ENCODE data around the gene CACNA2D1.
A peak's percentile ranks its signal among the peaks of the same experiment; 100 is the strongest.

The CACNA2D1 gene

GRCh38 chr7:82430500-82431465, 12.8 kb downstream of the CACNA2D1 start:
- DNase-seq (ENCODE audit: extremely low spot score), result no peak
- CTCF ChIA-PET, result no interaction called here
- no peak for TF ChIP-seq FOXM1 (IDR thresholded peaks at IDR 0.05; ENCODE audit: borderline replicate concordance)
- TF ChIP-seq L3MBTL2 (conservative IDR thresholded peaks at IDR 0.05), result no peak
- TF ChIP-seq PKNOX1 (IDR thresholded peaks at IDR 0.05), result no peak
- no peak for TF ChIP-seq TARDBP (IDR thresholded peaks at IDR 0.05)
- no peak for TF ChIP-seq SP1 (IDR thresholded peaks at IDR 0.05)
- no peak for TF ChIP-seq FOXA1 (IDR thresholded peaks at IDR 0.05)
- no peak for TF ChIP-seq ELF4 (IDR thresholded peaks at IDR 0.05)
- no peak for TF ChIP-seq FOXK2 (IDR thresholded peaks at IDR 0.05)
- no peak for TF ChIP-seq HDGF (IDR thresholded peaks at IDR 0.05; ENCODE audit: borderline replicate concordance)
- POLR2A ChIA-PET, result no interaction called here

- POLR2A ChIA-PET, result no interaction called here
- DNase-seq (ENCODE audit: extremely low spot score), result no peak
- CTCF ChIA-PET, result interaction anchor here (0.6 kb wide), 1 partner anchor 42 kb away, joined by 4 read pairs; no protein-coding TSS in a partner anchor
- TF ChIP-seq PKNOX1 (IDR thresholded peaks at IDR 0.05) (0 out of 2 replicates have a peak, but pooled peaks have one; percentile 9), BHLHE40 (IDR thresholded peaks at IDR 0.05; ENCODE audit: borderline replicate concordance) (no peak)
Measured at GRCh38 chr7:82429408-82429807, 14.2 kb downstream of the CACNA2D1 start.

DNA sequence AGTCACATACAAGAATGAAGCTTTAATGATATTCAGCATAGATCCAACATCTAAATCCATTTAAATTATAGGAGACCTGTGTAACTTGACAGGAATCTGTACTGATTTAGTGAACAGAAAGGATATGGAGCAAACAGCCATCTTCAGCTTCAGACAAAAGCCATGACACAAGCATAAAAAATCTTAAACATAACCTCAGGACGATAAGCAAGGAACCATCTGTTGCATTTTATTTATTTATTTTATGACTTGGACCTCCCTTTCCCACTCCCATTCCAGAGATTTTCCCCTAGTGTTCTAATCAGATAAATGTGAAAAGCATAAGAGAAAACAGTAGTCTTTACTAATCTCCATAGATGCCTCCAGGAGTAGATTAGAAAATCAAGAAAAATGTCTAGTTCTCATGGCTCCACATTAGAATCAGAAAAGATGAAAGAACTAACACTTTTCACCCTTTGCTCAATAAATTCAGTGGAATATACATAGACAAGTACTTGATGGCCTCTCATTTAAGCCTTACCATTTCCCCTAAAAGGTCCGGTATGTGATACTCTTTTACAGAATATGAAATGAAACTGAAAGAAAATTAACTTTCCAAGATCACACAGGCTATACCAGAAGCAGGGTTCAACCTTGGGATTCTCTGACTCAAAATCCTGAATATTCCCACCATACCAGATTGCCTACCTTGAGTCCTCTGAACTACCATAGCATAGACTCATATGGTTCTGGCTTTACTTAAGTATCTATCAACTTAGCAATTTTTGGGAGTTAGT, 15.2 kb downstream of the CACNA2D1 start:
- ChIA-PET POLR2A (no interaction called here), CTCF (no interaction called here)
- DNase-seq (ENCODE audit: extremely low spot score), result no peak
- no peak for TF ChIP-seq FOXK2 (IDR thresholded peaks at IDR 0.05)
- TF ChIP-seq ARNT (IDR thresholded peaks at IDR 0.05), result no peak
- TF ChIP-seq PKNOX1 (IDR thresholded peaks at IDR 0.05), result no peak
- TF ChIP-seq FOXA1 (IDR thresholded peaks at IDR 0.05), result no peak
- TF ChIP-seq SP1 (IDR thresholded peaks at IDR 0.05), result no peak
- TF ChIP-seq HDGF (IDR thresholded peaks at IDR 0.05; ENCODE audit: borderline replicate concordance), result no peak
- no peak for TF ChIP-seq SUZ12 (IDR thresholded peaks at IDR 0.05)
- no peak for TF ChIP-seq FOXM1 (IDR thresholded peaks at IDR 0.05; ENCODE audit: borderline replicate concordance)
- no peak for TF ChIP-seq LEF1 (IDR thresholded peaks at IDR 0.05; ENCODE audit: borderline replicate concordance)
- TF ChIP-seq L3MBTL2 (conservative IDR thresholded peaks at IDR 0.05), result no peak
- no peak for TF ChIP-seq ELF4 (IDR thresholded peaks at IDR 0.05)
- TF ChIP-seq TARDBP (IDR thresholded peaks at IDR 0.05), result no peak

GRCh38 chr7:82423446-82423845, 20.1 kb downstream of the CACNA2D1 start:
- DNase-seq (ENCODE audit: extremely low spot score), result no peak
- TF ChIP-seq TARDBP (IDR thresholded peaks at IDR 0.05) (no peak), FOXK2 (IDR thresholded peaks at IDR 0.05) (no peak), NFRKB (IDR thresholded peaks at IDR 0.05) (no peak), L3MBTL2 (conservative IDR thresholded peaks at IDR 0.05) (no peak), FOXA1 (IDR thresholded peaks at IDR 0.05) (no peak), HDGF (IDR thresholded peaks at IDR 0.05; ENCODE audit: borderline replicate concordance) (no peak), ARNT (IDR thresholded peaks at IDR 0.05) (no peak), ZNF384 (IDR thresholded peaks at IDR 0.05) (no peak), CTBP1 (IDR thresholded peaks at IDR 0.05; ENCODE audit: borderline replicate concordance) (no peak), FOXM1 (IDR thresholded peaks at IDR 0.05; ENCODE audit: borderline replicate concordance) (no peak)
- POLR2A ChIA-PET, result no interaction called here
- CTCF ChIA-PET, result no interaction called here

DNA sequence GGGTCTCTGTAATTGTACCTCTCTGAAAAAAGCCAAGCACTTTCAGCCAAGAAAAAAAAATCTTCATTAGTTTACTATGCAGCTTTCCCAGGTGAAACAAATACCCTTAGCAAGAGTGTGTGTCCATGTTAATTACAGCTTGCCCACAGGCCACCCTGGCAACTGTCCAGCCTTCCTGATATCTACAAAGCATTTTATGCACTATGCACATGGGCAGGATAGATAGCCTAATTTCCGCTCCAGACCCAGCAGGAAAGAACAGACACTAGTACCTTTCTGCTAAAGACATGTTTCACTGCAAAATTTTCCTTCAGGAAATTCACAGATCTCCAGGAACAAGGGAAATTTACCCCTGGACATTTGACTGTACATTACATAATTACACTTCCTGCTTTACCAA, 24.4 kb downstream of the CACNA2D1 start:
- CTCF ChIA-PET, result no interaction called here
- no peak for TF ChIP-seq TARDBP (IDR thresholded peaks at IDR 0.05)
- TF ChIP-seq ARNT (IDR thresholded peaks at IDR 0.05), result no peak
- TF ChIP-seq PKNOX1 (IDR thresholded peaks at IDR 0.05), result no peak
- TF ChIP-seq FOXM1 (IDR thresholded peaks at IDR 0.05; ENCODE audit: borderline replicate concordance), result no peak
- TF ChIP-seq LEF1 (IDR thresholded peaks at IDR 0.05; ENCODE audit: borderline replicate concordance), result no peak
- TF ChIP-seq L3MBTL2 (conservative IDR thresholded peaks at IDR 0.05), result no peak
- no peak for TF ChIP-seq FOXK2 (IDR thresholded peaks at IDR 0.05)
- no peak for TF ChIP-seq ELF4 (IDR thresholded peaks at IDR 0.05)
- no peak for TF ChIP-seq ZNF384 (IDR thresholded peaks at IDR 0.05)
- no peak for TF ChIP-seq NFRKB (IDR thresholded peaks at IDR 0.05)
- no peak for TF ChIP-seq CTBP1 (IDR thresholded peaks at IDR 0.05; ENCODE audit: borderline replicate concordance)
- TF ChIP-seq HDGF (IDR thresholded peaks at IDR 0.05; ENCODE audit: borderline replicate concordance), result no peak
- no peak for TF ChIP-seq FOXA1 (IDR thresholded peaks at IDR 0.05)
- no peak for TF ChIP-seq BHLHE40 (IDR thresholded peaks at IDR 0.05; ENCODE audit: borderline replicate concordance)
- no peak for TF ChIP-seq SUZ12 (IDR thresholded peaks at IDR 0.05)
- TF ChIP-seq SP1 (IDR thresholded peaks at IDR 0.05), result no peak
- no peak for DNase-seq (ENCODE audit: extremely low spot score)
- POLR2A ChIA-PET, result no interaction called here
